HPDE6-E6E7 (cell line): ENCODE data around the gene TRPM4.

Source experiments
- DNase-seq: peaks from one replicate; pipeline ENCODE4 v3.0.0; 2011; ENCODE audit warnings: missing footprints; ENCODE audit errors: extremely low spot score

The TRPM4 gene

GRCh38 chr19:49231804-49232203 lies 74.2 kb downstream of the TRPM4 start:
- DNase-seq, result no peak

GRCh38 chr19:49233163-49233562 lies 75.6 kb downstream of the TRPM4 start:
- DNase-seq, result no peak

- DNase-seq, result no peak
Measured at GRCh38 chr19:49241769-49242168, 84.2 kb downstream of the TRPM4 start.

- no peak for DNase-seq
Measured at GRCh38 chr19:49243129-49243528, 85.5 kb downstream of the TRPM4 start.

- DNase-seq, result no peak
Measured at GRCh38 chr19:49243726-49244125, 86.1 kb downstream of the TRPM4 start.

- DNase-seq, result no peak
Measured at GRCh38 chr19:49244256-49244655, 86.7 kb downstream of the TRPM4 start.

- no peak for DNase-seq
Measured at GRCh38 chr19:49247676-49248075, 90.1 kb downstream of the TRPM4 start.

- no peak for DNase-seq
Measured at GRCh38 chr19:49249933-49250332, 92.3 kb downstream of the TRPM4 start.

GRCh38 chr19:49255674-49256073 lies 98.1 kb downstream of the TRPM4 start:
- no peak for DNase-seq

GRCh38 chr19:49256691-49257090 lies 99.1 kb downstream of the TRPM4 start:
- DNase-seq, result no peak
